K562 (cell line): Measurements from ENCODE around the gene GFOD1. TPM values are rescaled to one million over a fixed set of nuclear protein-coding genes. Genes with fewer than 3 reads are reported as not detected.
A peak's percentile ranks its signal among the peaks of the same experiment; 100 is the strongest.

Experiments used
- EGR1 ChIP-seq: fragments of 450-650 bp; conservative IDR thresholded peaks from 2 replicates; pipeline ENCODE4 v1.6.1; 2017; ENCODE audit warnings: mild to moderate bottlenecking
- HIVEP1 ChIP-seq: fragments of 250-450 bp; sonication (Bioruptor Pico); IDR thresholded peaks from 2 replicates; pipeline ENCODE4 v1.4.0; 2020; ENCODE audit warnings: mild to moderate bottlenecking
- IRF2 ChIP-seq: sonication (generic); formaldehyde crosslinking; IDR thresholded peaks from 2 replicates; pipeline ENCODE4 v1.8.1; 2022; ENCODE audit warnings: mild to moderate bottlenecking, missing genetic modification reagents
- MYC ChIP-seq, 2 experiments: fragments of 250-450 bp in 1 of 2; sonication (Bioruptor Pico) in 1 of 2; IDR thresholded peaks; 2 replicates each; pipeline versions ENCODE4 v1.5.1 to v1.6.1; 2012 to 2021; ENCODE audit warnings: low read depth in 2 of 2, borderline replicate concordance in 1 of 2, improper control_type of control experiment in 1 of 2, low read length in 1 of 2, mild to moderate bottlenecking in 1 of 2, moderate library complexity in 1 of 2
- PRMT5 ChIP-seq: sonication (generic); formaldehyde crosslinking; IDR thresholded peaks from 2 replicates; pipeline ENCODE4 v1.5.0; 2020; ENCODE audit warnings: missing genetic modification reagents
- WHSC1 ChIP-seq: IDR thresholded peaks from one replicate; pipeline ENCODE4 v1.6.1; 2012; ENCODE audit warnings: low read length, control low read depth, inconsistent platforms
- ZC3H8 ChIP-seq: fragments of 450-650 bp; IDR thresholded peaks from 2 replicates; pipeline ENCODE4 v1.6.1; 2017
- ZFP30 ChIP-seq: fragments of 250-450 bp; sonication (Bioruptor Pico); IDR thresholded peaks from 2 replicates; pipeline ENCODE4 v1.8.0; 2022; ENCODE audit warnings: moderate library complexity, mild to moderate bottlenecking, inconsistent platforms, borderline replicate concordance
- ZNF212 ChIP-seq: fragments of 450-650 bp; formaldehyde crosslinking; IDR thresholded peaks from 2 replicates; pipeline ENCODE4 v1.4.0; 2020; ENCODE audit warnings: mild to moderate bottlenecking
- ZZZ3 ChIP-seq: fragments of 450-650 bp; IDR thresholded peaks from 2 replicates; pipeline ENCODE4 v1.6.1; 2016; ENCODE audit warnings: antibody characterized with exemption, mild to moderate bottlenecking, moderate library complexity
- polyA plus RNA-seq, 8 experiments: library from polyadenylated mRNA; depleted of rRNA in 4 of 8; stranded (reverse) in 5 of 8; unstranded in 3 of 8; fragments of >200 nt; fragmentation: Nextera tagmentation in 2 of 8; fragmentation: Illumina TruSeq in 1 of 8; extraction: Ambion mirVana in 2 of 8; extraction: Trizol in 1 of 8; gene quantifications; 2 replicates each; pipeline versions ENCODE4 v1.2.1 to v1.2.3, GENCODE V29; 2011 to 2014; ENCODE audit warnings: inconsistent platforms in 1 of 8, missing spikeins in 1 of 8
- total RNA-seq, 7 experiments: library from RNA; depleted of rRNA in 6 of 7; stranded (reverse); fragments of >200 nt in 6 of 7; fragmentation: Illumina TruSeq in 2 of 7; extraction: Trizol in 2 of 7; gene quantifications; 2 replicates each; pipeline versions ENCODE4 v1.2.1 to v1.2.3, GENCODE V29; 2011 to 2021; ENCODE audit warnings: low replicate concordance in 1 of 7
- TF ChIP-seq, protein P1 (sequence below): sonication (generic); formaldehyde crosslinking; IDR thresholded peaks from 2 replicates; pipeline ENCODE4 v1.8.0; 2022; ENCODE audit warnings: mild to moderate bottlenecking, missing genetic modification reagents
- TF ChIP-seq, protein P2 (sequence below): fragments of 450-650 bp; IDR thresholded peaks from 2 replicates; pipeline ENCODE4 v1.6.1; 2016; ENCODE audit warnings: low read depth, mild to moderate bottlenecking, moderate library complexity
- TF ChIP-seq, protein P3 (sequence below): fragments of 250-450 bp; sonication (Bioruptor Pico); IDR thresholded peaks from 2 replicates; pipeline ENCODE4 v1.8.0; 2022; ENCODE audit warnings: moderate library complexity, mild to moderate bottlenecking, inconsistent platforms
- TF ChIP-seq, protein P4 (sequence below): sonication (generic); formaldehyde crosslinking; IDR thresholded peaks from 2 replicates; pipeline ENCODE4 v1.9.0; 2022; ENCODE audit warnings: mild to moderate bottlenecking, missing genetic modification reagents
- TF ChIP-seq, protein P5 (sequence below): fragments of 450-650 bp; conservative IDR thresholded peaks from 2 replicates; pipeline ENCODE4 v1.6.1; 2016; ENCODE audit warnings: missing genetic modification characterization, low read depth, mild to moderate bottlenecking, missing compliant biosample characterization, moderate library complexity
- TF ChIP-seq, protein P6 (sequence below): IDR thresholded peaks from 2 replicates; pipeline ENCODE4 v1.6.1; 2014; ENCODE audit warnings: antibody characterized with exemption
- TF ChIP-seq, protein P7 (sequence below): fragments of 250-450 bp; sonication (Bioruptor Pico); IDR thresholded peaks from 2 replicates; pipeline ENCODE4 v1.5.0; 2020; ENCODE audit warnings: mild to moderate bottlenecking, borderline replicate concordance

Gene GFOD1
- total and polyA plus RNA-seq, 9 of the 15 experiments (the other 6 are each of a cell fraction or from before 2014, with no cell fraction given), result 3.8 to 12.0 (median 8.2) TPM

DNA sequence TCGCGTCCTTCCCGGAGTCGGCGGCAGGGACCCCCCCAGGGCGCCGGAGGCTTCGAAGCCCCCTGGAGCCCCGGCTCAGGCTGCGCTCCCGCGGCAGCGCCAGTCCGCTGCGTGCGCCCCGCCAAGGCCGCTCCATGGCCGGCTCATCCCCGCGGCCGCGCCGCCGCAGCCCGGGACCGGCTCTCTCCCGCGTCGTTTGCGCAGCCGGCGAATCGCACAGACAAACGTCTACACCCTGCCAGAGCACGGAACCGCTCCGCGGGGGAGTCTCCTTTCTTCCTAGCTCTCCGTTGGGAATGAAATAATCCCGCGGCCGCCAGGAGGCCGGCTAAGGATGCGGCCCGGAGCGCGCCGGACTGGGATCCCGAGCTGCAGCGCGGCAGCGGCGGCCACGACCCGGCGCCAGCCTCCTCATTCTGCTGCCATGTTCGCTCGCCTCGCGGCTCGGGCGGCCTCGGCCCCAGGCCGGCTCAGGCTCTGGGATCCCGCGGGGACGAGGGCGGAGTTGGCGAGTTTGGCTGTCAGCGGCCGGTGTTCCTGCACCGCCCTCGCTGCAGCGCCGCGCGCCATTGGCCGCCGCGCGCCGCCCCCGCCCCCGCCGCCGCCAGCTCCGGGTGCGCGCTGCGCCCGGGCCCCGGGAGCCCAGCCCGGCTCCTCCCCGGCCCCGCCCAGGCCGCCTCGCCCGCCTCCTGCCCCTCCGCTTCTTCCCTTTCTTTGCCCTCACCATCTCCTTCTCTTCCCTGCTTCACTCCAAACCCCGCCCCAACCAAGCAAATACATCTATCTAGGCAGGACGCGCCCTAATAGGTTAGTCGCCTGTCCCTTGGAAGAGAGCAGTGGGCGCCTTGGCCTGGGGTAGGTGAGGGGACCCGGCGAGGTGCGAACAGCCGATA lies at the start of gene GFOD1 (continued):
- TF ChIP-seq, protein P1, sequence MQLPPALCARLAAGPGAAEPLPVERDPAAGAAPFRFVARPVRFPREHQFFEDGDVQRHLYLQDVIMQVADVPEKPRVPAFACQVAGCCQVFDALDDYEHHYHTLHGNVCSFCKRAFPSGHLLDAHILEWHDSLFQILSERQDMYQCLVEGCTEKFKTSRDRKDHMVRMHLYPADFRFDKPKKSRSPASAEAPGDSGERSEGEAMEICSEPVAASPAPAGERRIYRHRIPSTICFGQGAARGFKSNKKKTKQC (CRISPR knock-in tag), result no peak; the same call in 1 of the 2 replicates
- TF ChIP-seq, protein P2, sequence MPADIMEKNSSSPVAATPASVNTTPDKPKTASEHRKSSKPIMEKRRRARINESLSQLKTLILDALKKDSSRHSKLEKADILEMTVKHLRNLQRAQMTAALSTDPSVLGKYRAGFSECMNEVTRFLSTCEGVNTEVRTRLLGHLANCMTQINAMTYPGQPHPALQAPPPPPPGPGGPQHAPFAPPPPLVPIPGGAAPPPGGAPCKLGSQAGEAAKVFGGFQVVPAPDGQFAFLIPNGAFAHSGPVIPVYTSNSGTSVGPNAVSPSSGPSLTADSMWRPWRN, result no peak
- TF ChIP-seq, protein P3, sequence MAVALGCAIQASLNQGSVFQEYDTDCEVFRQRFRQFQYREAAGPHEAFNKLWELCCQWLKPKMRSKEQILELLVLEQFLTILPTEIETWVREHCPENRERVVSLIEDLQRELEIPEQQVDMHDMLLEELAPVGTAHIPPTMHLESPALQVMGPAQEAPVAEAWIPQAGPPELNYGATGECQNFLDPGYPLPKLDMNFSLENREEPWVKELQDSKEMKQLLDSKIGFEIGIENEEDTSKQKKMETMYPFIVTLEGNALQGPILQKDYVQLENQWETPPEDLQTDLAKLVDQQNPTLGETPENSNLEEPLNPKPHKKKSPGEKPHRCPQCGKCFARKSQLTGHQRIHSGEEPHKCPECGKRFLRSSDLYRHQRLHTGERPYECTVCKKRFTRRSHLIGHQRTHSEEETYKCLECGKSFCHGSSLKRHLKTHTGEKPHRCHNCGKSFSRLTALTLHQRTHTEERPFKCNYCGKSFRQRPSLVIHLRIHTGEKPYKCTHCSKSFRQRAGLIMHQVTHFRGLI, result no peak
- no peak for TF ChIP-seq WHSC1
- no peak for TF ChIP-seq ZZZ3
- TF ChIP-seq, protein P4, sequence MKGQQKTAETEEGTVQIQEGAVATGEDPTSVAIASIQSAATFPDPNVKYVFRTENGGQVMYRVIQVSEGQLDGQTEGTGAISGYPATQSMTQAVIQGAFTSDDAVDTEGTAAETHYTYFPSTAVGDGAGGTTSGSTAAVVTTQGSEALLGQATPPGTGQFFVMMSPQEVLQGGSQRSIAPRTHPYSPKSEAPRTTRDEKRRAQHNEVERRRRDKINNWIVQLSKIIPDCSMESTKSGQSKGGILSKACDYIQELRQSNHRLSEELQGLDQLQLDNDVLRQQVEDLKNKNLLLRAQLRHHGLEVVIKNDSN (CRISPR knock-in tag), result no peak
- TF ChIP-seq HIVEP1 (CRISPR knock-in tag), result no peak
- TF ChIP-seq EGR1, result 0 out of 2 replicates have a peak, but pooled peaks have one; percentile 10
- no peak for TF ChIP-seq IRF2 (CRISPR knock-in tag)
- TF ChIP-seq, protein P5, sequence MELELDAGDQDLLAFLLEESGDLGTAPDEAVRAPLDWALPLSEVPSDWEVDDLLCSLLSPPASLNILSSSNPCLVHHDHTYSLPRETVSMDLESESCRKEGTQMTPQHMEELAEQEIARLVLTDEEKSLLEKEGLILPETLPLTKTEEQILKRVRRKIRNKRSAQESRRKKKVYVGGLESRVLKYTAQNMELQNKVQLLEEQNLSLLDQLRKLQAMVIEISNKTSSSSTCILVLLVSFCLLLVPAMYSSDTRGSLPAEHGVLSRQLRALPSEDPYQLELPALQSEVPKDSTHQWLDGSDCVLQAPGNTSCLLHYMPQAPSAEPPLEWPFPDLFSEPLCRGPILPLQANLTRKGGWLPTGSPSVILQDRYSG (tag), result no peak
- TF ChIP-seq, protein P6, sequence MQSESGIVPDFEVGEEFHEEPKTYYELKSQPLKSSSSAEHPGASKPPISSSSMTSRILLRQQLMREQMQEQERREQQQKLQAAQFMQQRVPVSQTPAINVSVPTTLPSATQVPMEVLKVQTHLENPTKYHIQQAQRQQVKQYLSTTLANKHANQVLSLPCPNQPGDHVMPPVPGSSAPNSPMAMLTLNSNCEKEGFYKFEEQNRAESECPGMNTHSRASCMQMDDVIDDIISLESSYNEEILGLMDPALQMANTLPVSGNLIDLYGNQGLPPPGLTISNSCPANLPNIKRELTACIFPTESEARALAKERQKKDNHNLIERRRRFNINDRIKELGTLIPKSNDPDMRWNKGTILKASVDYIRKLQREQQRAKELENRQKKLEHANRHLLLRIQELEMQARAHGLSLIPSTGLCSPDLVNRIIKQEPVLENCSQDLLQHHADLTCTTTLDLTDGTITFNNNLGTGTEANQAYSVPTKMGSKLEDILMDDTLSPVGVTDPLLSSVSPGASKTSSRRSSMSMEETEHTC, result 0 out of 2 replicates have a peak, but pooled peaks have one; percentile 20
- no peak for TF ChIP-seq PRMT5
- TF ChIP-seq MYC (IDR thresholded peaks at IDR 0.05; ENCODE audit: low read depth, low read length), result peak; percentile 53; the same call in 1 of the 2 replicates
- TF ChIP-seq MYC (CRISPR knock-in tag; IDR thresholded peaks at IDR 0.05; ENCODE audit: borderline replicate concordance, low read depth), result no peak
- no peak for TF ChIP-seq ZNF212 (CRISPR knock-in tag)
- no peak for TF ChIP-seq ZFP30 (CRISPR knock-in tag)
- no peak for TF ChIP-seq ZC3H8
- TF ChIP-seq, protein P7, sequence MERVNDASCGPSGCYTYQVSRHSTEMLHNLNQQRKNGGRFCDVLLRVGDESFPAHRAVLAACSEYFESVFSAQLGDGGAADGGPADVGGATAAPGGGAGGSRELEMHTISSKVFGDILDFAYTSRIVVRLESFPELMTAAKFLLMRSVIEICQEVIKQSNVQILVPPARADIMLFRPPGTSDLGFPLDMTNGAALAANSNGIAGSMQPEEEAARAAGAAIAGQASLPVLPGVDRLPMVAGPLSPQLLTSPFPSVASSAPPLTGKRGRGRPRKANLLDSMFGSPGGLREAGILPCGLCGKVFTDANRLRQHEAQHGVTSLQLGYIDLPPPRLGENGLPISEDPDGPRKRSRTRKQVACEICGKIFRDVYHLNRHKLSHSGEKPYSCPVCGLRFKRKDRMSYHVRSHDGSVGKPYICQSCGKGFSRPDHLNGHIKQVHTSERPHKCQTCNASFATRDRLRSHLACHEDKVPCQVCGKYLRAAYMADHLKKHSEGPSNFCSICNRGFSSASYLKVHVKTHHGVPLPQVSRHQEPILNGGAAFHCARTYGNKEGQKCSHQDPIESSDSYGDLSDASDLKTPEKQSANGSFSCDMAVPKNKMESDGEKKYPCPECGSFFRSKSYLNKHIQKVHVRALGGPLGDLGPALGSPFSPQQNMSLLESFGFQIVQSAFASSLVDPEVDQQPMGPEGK (CRISPR knock-in tag), result no peak
